Measurements from ENCODE around the gene BLVRB.
A peak's percentile ranks its signal among the peaks of the same experiment; 100 is the strongest.
"Not testable (repeated sequence)": the region's sequence is repeated elsewhere in the genome, so short reads cannot be mapped to it uniquely, and the experiment has no call there.

BLVRB gene

GRCh38 chr19:40472516-40472915 lies 7.0 kb upstream of the BLVRB start:
- no peak overlapping the region for H3K27ac ChIP-seq
- H3K9ac ChIP-seq (ENCODE audit: insufficient read length), result no peak overlapping the region
- DNase-seq (ENCODE audit: low read depth, low spot score), result no peak
- TF ChIP-seq EZH2 (IDR thresholded peaks at IDR 0.05) (no peak), POLR2AphosphoS5 (IDR thresholded peaks at IDR 0.05; ENCODE audit: borderline replicate concordance, low read depth, low read length) (no peak), FOXP2 (optimal IDR thresholded peaks at IDR 0.05; ENCODE audit: control extremely low read depth, extremely low read length, insufficient read depth) (no peak)
- H3K9me3 ChIP-seq (ENCODE audit: low read depth, low read length), result no peaks in the 10 kb centered on the region
- no peaks in the 10 kb centered on the region for H3K36me3 ChIP-seq (ENCODE audit: insufficient read depth, low read length)
- no peak overlapping the region for H3K4me3 ChIP-seq

GRCh38 chr19:40471111-40471510 lies 5.6 kb upstream of the BLVRB start:
- TF ChIP-seq FOXP2 (optimal IDR thresholded peaks at IDR 0.05; ENCODE audit: control extremely low read depth, extremely low read length, insufficient read depth) (no peak), POLR2AphosphoS5 (IDR thresholded peaks at IDR 0.05; ENCODE audit: borderline replicate concordance, low read depth, low read length) (no peak), EZH2 (IDR thresholded peaks at IDR 0.05) (no peak)
- no peak overlapping the region for H3K27ac ChIP-seq
- no peaks in the 10 kb centered on the region for H3K36me3 ChIP-seq (ENCODE audit: insufficient read depth, low read length)
- no peaks in the 10 kb centered on the region for H3K9me3 ChIP-seq (ENCODE audit: low read depth, low read length)
- H3K4me3 ChIP-seq, result no peak overlapping the region
- DNase-seq (ENCODE audit: low read depth, low spot score), result no peak
- H3K9ac ChIP-seq (ENCODE audit: insufficient read length), result no peak overlapping the region

GRCh38 chr19:40469011-40469410 lies 3.5 kb upstream of the BLVRB start:
- DNase-seq (ENCODE audit: low read depth, low spot score), result no peak
- no peak for TF ChIP-seq EZH2 (IDR thresholded peaks at IDR 0.05)
- no peak for TF ChIP-seq POLR2AphosphoS5 (IDR thresholded peaks at IDR 0.05; ENCODE audit: borderline replicate concordance, low read depth, low read length)
- no peak for TF ChIP-seq FOXP2 (optimal IDR thresholded peaks at IDR 0.05; ENCODE audit: control extremely low read depth, extremely low read length, insufficient read depth)

GRCh38 chr19:40466985-40467734 lies 1.6 kb upstream of the BLVRB start, which contains the start of gene SPTBN4:
Gene SPTBN4 (plus strand): TSS chr19:40467001. CDS start chr19:40472622, 5,621 bp downstream.
- no peaks in the 10 kb centered on the region for H3K9me3 ChIP-seq (ENCODE audit: low read depth, low read length)
- TF ChIP-seq FOXP2 (optimal IDR thresholded peaks at IDR 0.05; ENCODE audit: control extremely low read depth, extremely low read length, insufficient read depth) (no peak), EZH2 (IDR thresholded peaks at IDR 0.05) (no peak), POLR2AphosphoS5 (IDR thresholded peaks at IDR 0.05; ENCODE audit: borderline replicate concordance, low read depth, low read length) (no peak)
- peak within 1 kb of the TSS; percentile 89 for H3K4me3 ChIP-seq
- H3K36me3 ChIP-seq (ENCODE audit: insufficient read depth, low read length), result no peaks in the 10 kb centered on the region
- no peak within 1 kb of the TSS for H3K27ac ChIP-seq
- DNase-seq (ENCODE audit: low read depth, low spot score), result no peak
- H3K9ac ChIP-seq (ENCODE audit: insufficient read length), result no peak within 1 kb of the TSS

More at GRCh38 chr19:40469011-40469410, 3.5 kb upstream of the BLVRB start:
- Histone ChIP-seq H3K9ac (ENCODE audit: insufficient read length) (no peak overlapping the region), H3K27ac (no peak overlapping the region), H3K36me3 (ENCODE audit: insufficient read depth, low read length) (no peaks in the 10 kb centered on the region), H3K9me3 (ENCODE audit: low read depth, low read length) (no peaks in the 10 kb centered on the region), H3K4me3 (no peak overlapping the region)

GRCh38 chr19:40466219-40466984 lies 857 bp upstream of the BLVRB start:
- H3K9me3 ChIP-seq (ENCODE audit: low read depth, low read length), result no peaks in the 10 kb centered on the region
- no peak overlapping the region for H3K27ac ChIP-seq
- H3K9ac ChIP-seq (ENCODE audit: insufficient read length), result no peak overlapping the region
- TF ChIP-seq POLR2AphosphoS5 (IDR thresholded peaks at IDR 0.05; ENCODE audit: borderline replicate concordance, low read depth, low read length) (no peak), EZH2 (IDR thresholded peaks at IDR 0.05) (no peak), FOXP2 (optimal IDR thresholded peaks at IDR 0.05; ENCODE audit: control extremely low read depth, extremely low read length, insufficient read depth) (no peak)
- no peaks in the 10 kb centered on the region for H3K36me3 ChIP-seq (ENCODE audit: insufficient read depth, low read length)
- peak overlapping the region; percentile 89 for H3K4me3 ChIP-seq
- no peak for DNase-seq (ENCODE audit: low read depth, low spot score)

- Histone ChIP-seq H3K9me3 (ENCODE audit: low read depth, low read length) (no peaks in the 10 kb centered on the region), H3K4me3 (peak overlapping the region; percentile 89), H3K36me3 (ENCODE audit: insufficient read depth, low read length) (no peaks in the 10 kb centered on the region), H3K27ac (peak overlapping the region; percentile 94), H3K9ac (ENCODE audit: insufficient read length) (peak overlapping the region; percentile 77)
- DNase-seq (ENCODE audit: low read depth, low spot score), result no peak
- TF ChIP-seq POLR2AphosphoS5 (IDR thresholded peaks at IDR 0.05; ENCODE audit: borderline replicate concordance, low read depth, low read length), result no peak
- no peak for TF ChIP-seq FOXP2 (optimal IDR thresholded peaks at IDR 0.05; ENCODE audit: control extremely low read depth, extremely low read length, insufficient read depth)
- no peak for TF ChIP-seq EZH2 (IDR thresholded peaks at IDR 0.05)
Measured at GRCh38 chr19:40465025-40465556, 454 bp downstream of the BLVRB start.

DNA sequence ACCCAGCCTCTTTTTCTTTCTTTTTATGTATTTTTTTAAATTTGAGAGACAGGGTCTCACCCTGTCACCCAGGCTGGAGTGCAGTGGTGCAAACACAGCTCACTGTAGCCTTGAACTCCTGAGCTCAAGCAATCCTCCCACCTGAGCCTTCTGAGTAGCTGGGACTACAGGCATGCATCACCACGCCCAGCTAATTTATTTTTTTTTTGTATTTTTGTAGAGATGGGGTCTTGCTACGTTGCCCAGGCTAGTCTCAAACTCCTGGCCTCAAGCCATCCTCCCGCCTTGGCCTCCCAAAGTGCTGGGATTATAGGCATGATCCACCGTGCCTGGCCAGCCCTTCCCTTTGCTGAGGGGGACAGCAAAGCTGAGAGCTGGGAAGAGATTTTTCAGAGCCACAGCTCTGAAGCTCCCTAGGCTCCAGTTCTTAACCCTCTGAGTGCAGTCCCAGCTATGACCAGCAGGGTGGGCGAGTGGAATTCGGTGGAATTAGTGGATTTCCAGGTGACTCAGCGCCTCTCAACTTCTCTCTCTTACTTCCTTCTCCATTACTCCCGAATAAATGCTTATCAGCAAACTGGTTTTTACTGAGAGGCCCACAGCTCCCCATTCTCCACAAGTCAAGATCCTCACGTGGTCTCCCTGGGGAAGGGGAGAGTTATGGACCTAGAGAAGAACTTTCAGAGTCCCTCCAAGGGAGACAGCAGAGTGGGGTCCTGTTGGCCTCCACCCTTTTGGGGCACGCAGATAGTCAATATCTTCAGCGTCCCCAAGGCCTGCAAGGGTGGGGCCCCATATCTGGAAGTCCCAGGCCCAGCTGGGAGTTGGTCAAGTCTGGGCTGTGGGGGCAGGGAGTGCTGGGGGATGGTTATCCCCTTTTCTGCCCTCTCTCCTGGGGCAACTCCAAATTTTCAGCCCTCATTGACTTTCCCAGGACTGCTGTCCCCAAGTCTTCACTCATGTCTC lies 1.2 kb downstream of the BLVRB start:
- DNase-seq (ENCODE audit: low read depth, low spot score), result peak; percentile 69
- TF ChIP-seq FOXP2 (optimal IDR thresholded peaks at IDR 0.05; ENCODE audit: control extremely low read depth, extremely low read length, insufficient read depth), result no peak
- TF ChIP-seq POLR2AphosphoS5 (IDR thresholded peaks at IDR 0.05; ENCODE audit: borderline replicate concordance, low read depth, low read length), result no peak
- TF ChIP-seq EZH2 (IDR thresholded peaks at IDR 0.05), result no peak
- no peaks in the 10 kb centered on the region for H3K36me3 ChIP-seq (ENCODE audit: insufficient read depth, low read length)
- peak overlapping the region; percentile 94 for H3K27ac ChIP-seq
- H3K4me3 ChIP-seq, result peak overlapping the region; percentile 89
- peak overlapping the region; percentile 77 for H3K9ac ChIP-seq (ENCODE audit: insufficient read length)
- H3K9me3 ChIP-seq (ENCODE audit: low read depth, low read length), result no peaks in the 10 kb centered on the region

GRCh38 chr19:40463587-40464037 lies 1.9 kb downstream of the BLVRB start:
- not testable (repeated sequence) for DNase-seq (ENCODE audit: low read depth, low spot score); H3K9me3 ChIP-seq (ENCODE audit: low read depth, low read length); H3K9ac ChIP-seq (ENCODE audit: insufficient read length); H3K36me3 ChIP-seq (ENCODE audit: insufficient read depth, low read length)
- peak overlapping the region; percentile 94 for H3K27ac ChIP-seq
- 0 out of 2 replicates have a peak overlapping the region, but pooled peaks have one; percentile 89 for H3K4me3 ChIP-seq

All from SK-N-MC (cell line).